HG02981 (cell line): ENCODE measurements around the gene FCRL5.

Source experiments
- ATAC-seq: cut with Tn5 transposase; IDR thresholded peaks from one replicate; pipeline ENCODE4 v1.9.1; 2021; ENCODE audit warnings: mild to moderate bottlenecking, moderate library complexity; ENCODE audit not compliant: unreplicated experiment

Gene FCRL5

GRCh38 chr1:157532569-157532968 is 19.7 kb downstream of the FCRL5 start:
- no peak for ATAC-seq

- ATAC-seq = peak; percentile 60
Observed at GRCh38 chr1:157523774-157524493, 28.4 kb downstream of the FCRL5 start.

- ATAC-seq = no peak
Observed at GRCh38 chr1:157521056-157521455, 31.3 kb downstream of the FCRL5 start.

- ATAC-seq = no peak
Observed at GRCh38 chr1:157520386-157520935, 31.9 kb downstream of the FCRL5 start.

- no peak for ATAC-seq
Observed at GRCh38 chr1:157519451-157519850, 32.9 kb downstream of the FCRL5 start.

- no peak for ATAC-seq
Observed at GRCh38 chr1:157517016-157517415, 35.3 kb downstream of the FCRL5 start.

- ATAC-seq = no peak
Observed at GRCh38 chr1:157515709-157516108, 36.6 kb downstream of the FCRL5 start.

- no peak for ATAC-seq
Observed at GRCh38 chr1:157515141-157515540, 37.2 kb downstream of the FCRL5 start.

- ATAC-seq = peak; percentile 63
Observed at GRCh38 chr1:157512036-157512969, 40.0 kb downstream of the FCRL5 start.

- ATAC-seq = no peak
Observed at GRCh38 chr1:157509546-157510232, 42.6 kb downstream of the FCRL5 start.

- ATAC-seq = peak; percentile 94
Observed at GRCh38 chr1:157505481-157506272, 46.6 kb downstream of the FCRL5 start.

GRCh38 chr1:157504646-157505045 is 47.7 kb downstream of the FCRL5 start:
- no peak for ATAC-seq

GRCh38 chr1:157499521-157499920 is 52.8 kb downstream of the FCRL5 start:
- no peak for ATAC-seq

GRCh38 chr1:157498736-157499090 is 53.6 kb downstream of the FCRL5 start:
- ATAC-seq = no peak

- ATAC-seq = no peak
Observed at GRCh38 chr1:157497987-157498735, 54.2 kb downstream of the FCRL5 start.

- no peak for ATAC-seq
Observed at GRCh38 chr1:157497284-157497683, 55.0 kb downstream of the FCRL5 start.

GRCh38 chr1:157496121-157496526 is 56.2 kb downstream of the FCRL5 start:
- no peak for ATAC-seq

GRCh38 chr1:157495285-157495684 is 57.0 kb downstream of the FCRL5 start:
- no peak for ATAC-seq

- no peak for ATAC-seq
Observed at GRCh38 chr1:157494093-157494492, 58.2 kb downstream of the FCRL5 start.
